ENCODE results near the gene RAB22A.

The RAB22A gene

GRCh38 chr20:58303547-58303946 lies 6.0 kb upstream of the RAB22A start:
- DNase-seq: no peak

GRCh38 chr20:58305061-58305460 lies 4.5 kb upstream of the RAB22A start:
- DNase-seq: no peak

GRCh38 chr20:58306421-58307261 lies 2.9 kb upstream of the RAB22A start:
- DNase-seq: no peak

GRCh38 chr20:58307270-58307669 lies 2.2 kb upstream of the RAB22A start:
- DNase-seq: no peak

GRCh38 chr20:58308290-58308679 lies 1.2 kb upstream of the RAB22A start:
- no peak for DNase-seq

GRCh38 chr20:58308680-58309527 lies 611 bp upstream of the RAB22A start:
- no peak for DNase-seq

GRCh38 chr20:58310291-58310782 lies 822 bp downstream of the RAB22A start:
- no peak for DNase-seq

GRCh38 chr20:58312836-58313235 lies 3.3 kb downstream of the RAB22A start:
- no peak for DNase-seq

- DNase-seq: no peak
These were observed 3.9 kb downstream of the RAB22A start for GRCh38 chr20:58313396-58313795.

- no peak for DNase-seq
These were observed 11.7 kb downstream of the RAB22A start for GRCh38 chr20:58321205-58321604.

GRCh38 chr20:58322083-58322482 lies 12.6 kb downstream of the RAB22A start:
- DNase-seq: no peak

GRCh38 chr20:58325912-58326311 lies 16.4 kb downstream of the RAB22A start:
- DNase-seq: no peak

- no peak for DNase-seq
These were observed 17.7 kb downstream of the RAB22A start for GRCh38 chr20:58327211-58327610.

GRCh38 chr20:58328836-58329235 lies 19.3 kb downstream of the RAB22A start:
- DNase-seq: no peak

GRCh38 chr20:58329711-58330110 lies 20.2 kb downstream of the RAB22A start:
- no peak for DNase-seq

- DNase-seq: no peak
These were observed 20.7 kb downstream of the RAB22A start for GRCh38 chr20:58330249-58330648.

GRCh38 chr20:58330687-58331086 lies 21.2 kb downstream of the RAB22A start:
- no peak for DNase-seq

GRCh38 chr20:58331961-58332551 lies 22.5 kb downstream of the RAB22A start:
- no peak for DNase-seq

- DNase-seq: no peak
These were observed 30.2 kb downstream of the RAB22A start for GRCh38 chr20:58339741-58340140.

- DNase-seq: no peak
These were observed 30.6 kb downstream of the RAB22A start for GRCh38 chr20:58340151-58340550.

- DNase-seq: no peak
These were observed 31.3 kb downstream of the RAB22A start for GRCh38 chr20:58340853-58341252.

GRCh38 chr20:58342104-58342945 lies 32.8 kb downstream of the RAB22A start:
- DNase-seq: no peak

GRCh38 chr20:58344741-58345140 lies 35.2 kb downstream of the RAB22A start:
- DNase-seq: no peak

Measured in NCI-H748 treated with DMSO at 0.1 percent for 48 hours (cell line).